Stimulated activated CD8-positive, alpha-beta memory T cell treated with anti-CD3 and anti-CD28 coated beads, Interleukin-2, amount 100 ng/mL, for 1 hour (primary cell): ENCODE data around the gene DNA2.
"Not testable (repeated sequence)": the region's sequence is repeated elsewhere in the genome, so short reads cannot be mapped to it uniquely, and the experiment has no call there.

Source experiments
- DNase-seq, 2 donors: peaks; one replicate each; pipeline ENCODE4 v3.0.0-alpha.2; 2020; ENCODE audit warnings: low read depth in 2 of 2

The DNA2 gene

GRCh38 chr10:68471586-68472408 lies at the start of gene DNA2:
TSS of gene DNA2 (minus strand) at chr10:68471973. CDS start at chr10:68471864, 109 bp downstream.
- DNase-seq, result peak; percentile 42 to 57

- not testable (repeated sequence) for DNase-seq
Measured at GRCh38 chr10:68518609-68519008, 46.8 kb upstream of the DNA2 start.

GRCh38 chr10:68517188-68517587 lies 45.4 kb upstream of the DNA2 start:
- no peak for DNase-seq

- DNase-seq, result no peak
Measured at GRCh38 chr10:68516766-68517165, 45.0 kb upstream of the DNA2 start.

GRCh38 chr10:68516216-68516615 lies 44.4 kb upstream of the DNA2 start:
- DNase-seq, result not testable (repeated sequence)

- DNase-seq, result no peak
Measured at GRCh38 chr10:68508090-68508489, 36.3 kb upstream of the DNA2 start.

GRCh38 chr10:68506411-68506810 lies 34.6 kb upstream of the DNA2 start:
- no peak for DNase-seq

GRCh38 chr10:68502846-68503245 lies 31.1 kb upstream of the DNA2 start:
- DNase-seq, result no peak

GRCh38 chr10:68501691-68502090 lies 29.9 kb upstream of the DNA2 start:
- no peak for DNase-seq

- DNase-seq, result no peak
Measured at GRCh38 chr10:68499544-68499943, 27.8 kb upstream of the DNA2 start.

- no peak for DNase-seq
Measured at GRCh38 chr10:68496072-68496471, 24.3 kb upstream of the DNA2 start.

GRCh38 chr10:68492118-68492517 lies 20.3 kb upstream of the DNA2 start:
- no peak for DNase-seq

GRCh38 chr10:68489919-68490318 lies 18.1 kb upstream of the DNA2 start:
- no peak for DNase-seq

- no peak for DNase-seq
Measured at GRCh38 chr10:68474021-68474420, 2.2 kb upstream of the DNA2 start.

GRCh38 chr10:68471063-68471585 lies 649 bp downstream of the DNA2 start:
- DNase-seq, result no peak

- no peak for DNase-seq
Measured at GRCh38 chr10:68470300-68470699, 1.5 kb downstream of the DNA2 start.

- DNase-seq, result no peak
Measured at GRCh38 chr10:68469838-68470237, 1.9 kb downstream of the DNA2 start.

- not testable (repeated sequence) for DNase-seq
Measured at GRCh38 chr10:68464729-68465128, 7.0 kb downstream of the DNA2 start.

- DNase-seq, result no peak
Measured at GRCh38 chr10:68463365-68464093, 8.2 kb downstream of the DNA2 start.

- no peak for DNase-seq
Measured at GRCh38 chr10:68462536-68462935, 9.2 kb downstream of the DNA2 start.

- DNase-seq, result no peak
Measured at GRCh38 chr10:68461032-68461431, 10.7 kb downstream of the DNA2 start.

- not testable (repeated sequence) for DNase-seq
Measured at GRCh38 chr10:68449698-68450097, 22.1 kb downstream of the DNA2 start.

- DNase-seq, result no peak
Measured at GRCh38 chr10:68446179-68446578, 25.6 kb downstream of the DNA2 start.
